Measurements from ENCODE around the gene ERCC6L2. TPM values are rescaled to one million over a fixed set of nuclear protein-coding genes. Genes with fewer than 3 reads are reported as not detected.

The ERCC6L2 gene
- total and polyA plus RNA-seq, 9 of the 15 experiments (the other 6 are each of a cell fraction or from before 2014, with no cell fraction given): 7.8 to 42.8 (median 23.6) TPM

DNA sequence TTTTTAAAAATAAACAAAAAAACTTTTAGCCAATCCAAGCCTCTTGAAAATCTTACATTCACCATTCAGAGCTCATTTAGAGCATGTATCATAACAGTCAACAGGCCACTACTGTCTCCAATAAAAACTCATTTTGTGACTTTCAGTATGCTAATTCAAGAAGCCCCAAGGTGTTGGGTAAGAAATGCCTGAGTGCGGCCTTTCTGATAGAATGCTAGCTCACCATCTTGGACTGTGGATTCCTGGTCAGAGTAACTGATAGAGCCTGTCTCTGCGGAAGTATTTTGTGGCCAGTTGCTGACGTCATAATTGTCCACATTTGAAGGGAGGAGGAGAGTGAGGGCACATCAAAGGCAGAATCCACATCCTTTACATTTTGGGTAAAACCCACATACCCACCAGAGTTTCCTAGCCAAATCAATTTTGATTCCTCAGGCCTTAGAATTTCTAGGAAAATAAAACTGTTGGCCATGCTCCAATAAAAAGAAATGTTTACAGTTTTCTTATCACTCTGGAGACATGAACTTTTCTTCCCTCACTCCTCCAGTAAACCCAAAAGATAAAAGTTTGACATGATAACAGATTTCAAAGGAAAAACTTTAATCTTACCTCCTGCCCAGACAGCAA lies 41.1 kb upstream of the ERCC6L2 start (continued):
- TF ChIP-seq, protein P1, sequence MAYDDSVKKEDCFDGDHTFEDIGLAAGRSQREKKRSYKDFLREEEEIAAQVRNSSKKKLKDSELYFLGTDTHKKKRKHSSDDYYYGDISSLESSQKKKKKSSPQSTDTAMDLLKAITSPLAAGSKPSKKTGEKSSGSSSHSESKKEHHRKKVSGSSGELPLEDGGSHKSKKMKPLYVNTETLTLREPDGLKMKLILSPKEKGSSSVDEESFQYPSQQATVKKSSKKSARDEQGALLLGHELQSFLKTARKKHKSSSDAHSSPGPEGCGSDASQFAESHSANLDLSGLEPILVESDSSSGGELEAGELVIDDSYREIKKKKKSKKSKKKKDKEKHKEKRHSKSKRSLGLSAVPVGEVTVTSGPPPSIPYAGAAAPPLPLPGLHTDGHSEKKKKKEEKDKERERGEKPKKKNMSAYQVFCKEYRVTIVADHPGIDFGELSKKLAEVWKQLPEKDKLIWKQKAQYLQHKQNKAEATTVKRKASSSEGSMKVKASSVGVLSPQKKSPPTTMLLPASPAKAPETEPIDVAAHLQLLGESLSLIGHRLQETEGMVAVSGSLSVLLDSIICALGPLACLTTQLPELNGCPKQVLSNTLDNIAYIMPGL (CRISPR knock-in tag; IDR thresholded peaks at IDR 0.05): no peak
- TF ChIP-seq RNF219 (CRISPR knock-in tag; IDR thresholded peaks at IDR 0.05) (no peak), XRCC5 (IDR thresholded peaks at IDR 0.05; ENCODE audit: low read depth, low read length) (no peak), SMARCC2 (IDR thresholded peaks at IDR 0.05; ENCODE audit: low read depth) (no peak), CBX1 (IDR thresholded peaks at IDR 0.05; ENCODE audit: low read depth) (no peak), BCOR (IDR thresholded peaks at IDR 0.05) (no peak), MAFF (IDR thresholded peaks at IDR 0.05; ENCODE audit: low read length) (no peak), ZNF77 (CRISPR knock-in tag; IDR thresholded peaks at IDR 0.05) (no peak), DPF2 (IDR thresholded peaks at IDR 0.05) (peak; percentile 70; the same call in 1 of the 2 replicates), POLR2AphosphoS2 (IDR thresholded peaks at IDR 0.05; ENCODE audit: low read length) (no peak)
- TF ChIP-seq, protein P2, sequence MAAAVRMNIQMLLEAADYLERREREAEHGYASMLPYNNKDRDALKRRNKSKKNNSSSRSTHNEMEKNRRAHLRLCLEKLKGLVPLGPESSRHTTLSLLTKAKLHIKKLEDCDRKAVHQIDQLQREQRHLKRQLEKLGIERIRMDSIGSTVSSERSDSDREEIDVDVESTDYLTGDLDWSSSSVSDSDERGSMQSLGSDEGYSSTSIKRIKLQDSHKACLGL (CRISPR knock-in tag; IDR thresholded peaks at IDR 0.05; ENCODE audit: borderline replicate concordance, poor library complexity, severe bottlenecking): no peak
- TF ChIP-seq, protein P3, sequence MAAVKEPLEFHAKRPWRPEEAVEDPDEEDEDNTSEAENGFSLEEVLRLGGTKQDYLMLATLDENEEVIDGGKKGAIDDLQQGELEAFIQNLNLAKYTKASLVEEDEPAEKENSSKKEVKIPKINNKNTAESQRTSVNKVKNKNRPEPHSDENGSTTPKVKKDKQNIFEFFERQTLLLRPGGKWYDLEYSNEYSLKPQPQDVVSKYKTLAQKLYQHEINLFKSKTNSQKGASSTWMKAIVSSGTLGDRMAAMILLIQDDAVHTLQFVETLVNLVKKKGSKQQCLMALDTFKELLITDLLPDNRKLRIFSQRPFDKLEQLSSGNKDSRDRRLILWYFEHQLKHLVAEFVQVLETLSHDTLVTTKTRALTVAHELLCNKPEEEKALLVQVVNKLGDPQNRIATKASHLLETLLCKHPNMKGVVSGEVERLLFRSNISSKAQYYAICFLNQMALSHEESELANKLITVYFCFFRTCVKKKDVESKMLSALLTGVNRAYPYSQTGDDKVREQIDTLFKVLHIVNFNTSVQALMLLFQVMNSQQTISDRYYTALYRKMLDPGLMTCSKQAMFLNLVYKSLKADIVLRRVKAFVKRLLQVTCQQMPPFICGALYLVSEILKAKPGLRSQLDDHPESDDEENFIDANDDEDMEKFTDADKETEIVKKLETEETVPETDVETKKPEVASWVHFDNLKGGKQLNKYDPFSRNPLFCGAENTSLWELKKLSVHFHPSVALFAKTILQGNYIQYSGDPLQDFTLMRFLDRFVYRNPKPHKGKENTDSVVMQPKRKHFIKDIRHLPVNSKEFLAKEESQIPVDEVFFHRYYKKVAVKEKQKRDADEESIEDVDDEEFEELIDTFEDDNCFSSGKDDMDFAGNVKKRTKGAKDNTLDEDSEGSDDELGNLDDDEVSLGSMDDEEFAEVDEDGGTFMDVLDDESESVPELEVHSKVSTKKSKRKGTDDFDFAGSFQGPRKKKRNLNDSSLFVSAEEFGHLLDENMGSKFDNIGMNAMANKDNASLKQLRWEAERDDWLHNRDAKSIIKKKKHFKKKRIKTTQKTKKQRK (IDR thresholded peaks at IDR 0.05; ENCODE audit: borderline replicate concordance, low read depth, low read length): no peak

Measured in K562 (cell line).